SK-N-MC (cell line): ENCODE data around the gene SLC18A3.

Experiments
- EZH2 ChIP-seq: fragments of 200-600 bp; sonication (generic); IDR thresholded peaks from one replicate; pipeline ENCODE4 v1.6.1; 2017; ENCODE audit warnings: antibody characterized with exemption
- FOXP2 ChIP-seq: optimal IDR thresholded peaks from 2 replicates; pipeline ENCODE3; 2011; ENCODE audit warnings: mild to moderate bottlenecking, moderate library complexity; ENCODE audit not compliant: insufficient read depth; ENCODE audit errors: extremely low read length, control extremely low read depth
- POLR2AphosphoS5 ChIP-seq: IDR thresholded peaks from 2 replicates; pipeline ENCODE4 v1.6.1; 2012; ENCODE audit warnings: mild to moderate bottlenecking, low read depth, low read length, borderline replicate concordance

DNA sequence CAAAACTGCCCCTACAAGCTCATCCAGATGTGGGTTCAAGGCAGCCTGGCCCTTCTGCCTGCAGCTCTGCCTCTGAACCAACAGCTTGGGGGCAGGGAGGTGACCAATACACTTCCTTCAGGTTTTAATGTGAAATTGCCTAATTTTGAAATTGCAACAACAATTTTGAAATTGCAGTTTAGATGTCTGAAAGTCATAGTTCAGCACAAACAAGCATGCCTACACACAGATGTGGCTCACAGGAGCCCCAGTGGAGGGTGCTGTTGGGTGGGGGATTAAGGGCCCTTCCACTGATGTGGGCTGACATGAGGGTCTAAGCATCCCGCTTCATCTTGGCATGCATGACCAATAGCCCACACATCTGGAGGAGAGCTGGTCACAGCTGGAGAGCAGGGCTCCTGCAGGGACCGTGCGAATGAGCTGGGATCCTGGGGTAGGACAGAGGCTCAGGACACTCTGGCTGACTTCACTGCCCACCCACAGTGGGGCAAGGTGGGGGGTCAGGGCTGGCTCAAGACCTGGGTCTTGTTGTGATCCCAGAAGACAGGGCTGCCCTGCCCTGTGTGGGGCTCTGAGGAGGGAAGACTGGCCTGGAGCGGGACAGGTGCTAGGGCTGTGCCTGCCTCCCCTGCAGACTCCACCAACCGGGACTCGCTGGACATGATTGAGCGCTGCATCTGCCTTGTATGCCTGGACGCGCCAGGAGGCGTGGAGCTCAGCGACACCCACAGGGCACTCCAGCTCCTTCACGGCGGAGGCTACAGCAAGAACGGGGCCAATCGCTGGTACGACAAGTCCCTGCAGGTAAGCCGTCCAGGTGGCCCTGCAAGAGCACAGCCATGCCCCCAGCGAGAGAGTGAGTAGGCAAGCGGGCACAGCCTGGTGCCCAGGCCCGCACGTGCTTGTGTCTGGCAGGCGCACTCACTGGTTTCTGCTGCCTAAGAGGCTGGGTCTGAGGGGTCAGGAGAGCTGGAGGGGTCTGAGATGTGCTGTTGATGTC, 36.1 kb downstream of the SLC18A3 start:
- TF ChIP-seq POLR2AphosphoS5 (no peak), EZH2 (no peak), FOXP2 (no peak)
